ENCODE results near the gene SLC6A4.

Gene SLC6A4

DNA sequence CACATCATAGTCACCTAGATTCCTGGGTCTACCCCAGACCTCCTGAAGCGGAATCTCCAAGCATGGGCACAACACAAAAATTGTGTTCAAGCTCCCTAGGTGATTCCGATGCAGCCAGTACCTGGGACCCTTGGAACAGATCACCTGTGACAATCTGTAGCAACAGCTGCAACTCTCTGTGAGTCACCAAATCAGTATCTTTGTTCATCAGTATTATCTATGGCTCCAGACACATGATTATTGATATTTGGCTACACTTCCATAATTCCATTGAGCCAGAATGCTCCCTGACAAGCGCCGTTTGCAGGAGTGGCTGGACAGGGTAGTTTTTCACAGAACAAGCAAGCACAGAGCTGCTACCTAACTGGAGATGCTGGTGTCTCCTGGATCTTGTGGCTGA lies 16.2 kb downstream of the SLC6A4 start:
- TF ChIP-seq, protein P1, sequence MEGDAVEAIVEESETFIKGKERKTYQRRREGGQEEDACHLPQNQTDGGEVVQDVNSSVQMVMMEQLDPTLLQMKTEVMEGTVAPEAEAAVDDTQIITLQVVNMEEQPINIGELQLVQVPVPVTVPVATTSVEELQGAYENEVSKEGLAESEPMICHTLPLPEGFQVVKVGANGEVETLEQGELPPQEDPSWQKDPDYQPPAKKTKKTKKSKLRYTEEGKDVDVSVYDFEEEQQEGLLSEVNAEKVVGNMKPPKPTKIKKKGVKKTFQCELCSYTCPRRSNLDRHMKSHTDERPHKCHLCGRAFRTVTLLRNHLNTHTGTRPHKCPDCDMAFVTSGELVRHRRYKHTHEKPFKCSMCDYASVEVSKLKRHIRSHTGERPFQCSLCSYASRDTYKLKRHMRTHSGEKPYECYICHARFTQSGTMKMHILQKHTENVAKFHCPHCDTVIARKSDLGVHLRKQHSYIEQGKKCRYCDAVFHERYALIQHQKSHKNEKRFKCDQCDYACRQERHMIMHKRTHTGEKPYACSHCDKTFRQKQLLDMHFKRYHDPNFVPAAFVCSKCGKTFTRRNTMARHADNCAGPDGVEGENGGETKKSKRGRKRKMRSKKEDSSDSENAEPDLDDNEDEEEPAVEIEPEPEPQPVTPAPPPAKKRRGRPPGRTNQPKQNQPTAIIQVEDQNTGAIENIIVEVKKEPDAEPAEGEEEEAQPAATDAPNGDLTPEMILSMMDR (IDR thresholded peaks at IDR 0.05; ENCODE audit: low read depth, low read length), result no peak
- no peak overlapping the region for H3K4me3 ChIP-seq (ENCODE audit: low read depth, low read length)
- no peak for DNase-seq (ENCODE audit: low read depth, low spot score)
- in situ Hi-C loops (cut with HindIII; ENCODE audit: low sequenced_read_pairs), result no loop called here

DNA sequence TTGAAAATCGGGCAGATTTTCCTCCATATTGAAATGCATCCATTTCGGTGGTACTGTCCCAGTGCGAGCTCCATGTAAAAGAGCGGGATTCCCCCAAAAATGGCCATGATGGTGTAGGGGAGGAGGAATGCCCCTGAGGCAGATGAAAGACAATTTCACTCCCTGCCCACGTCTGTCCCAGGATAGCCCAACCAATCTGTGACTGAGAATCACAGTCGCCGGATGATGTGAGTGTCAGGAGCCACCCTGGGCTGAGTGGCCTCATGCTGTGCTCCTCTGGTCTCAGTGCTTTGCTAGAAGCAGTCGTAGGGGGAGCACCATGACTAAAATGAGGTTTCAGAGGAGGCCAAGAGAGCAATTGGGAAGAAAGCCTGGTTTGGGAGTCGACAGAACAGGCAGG lies 16.7 kb downstream of the SLC6A4 start:
- TF ChIP-seq, protein P1 (IDR thresholded peaks at IDR 0.05; ENCODE audit: low read depth, low read length), result no peak
- no peak for DNase-seq (ENCODE audit: low read depth, low spot score)
- no peak overlapping the region for H3K4me3 ChIP-seq (ENCODE audit: low read depth, low read length)
- in situ Hi-C loops (cut with HindIII; ENCODE audit: low sequenced_read_pairs), result no loop called here

DNA sequence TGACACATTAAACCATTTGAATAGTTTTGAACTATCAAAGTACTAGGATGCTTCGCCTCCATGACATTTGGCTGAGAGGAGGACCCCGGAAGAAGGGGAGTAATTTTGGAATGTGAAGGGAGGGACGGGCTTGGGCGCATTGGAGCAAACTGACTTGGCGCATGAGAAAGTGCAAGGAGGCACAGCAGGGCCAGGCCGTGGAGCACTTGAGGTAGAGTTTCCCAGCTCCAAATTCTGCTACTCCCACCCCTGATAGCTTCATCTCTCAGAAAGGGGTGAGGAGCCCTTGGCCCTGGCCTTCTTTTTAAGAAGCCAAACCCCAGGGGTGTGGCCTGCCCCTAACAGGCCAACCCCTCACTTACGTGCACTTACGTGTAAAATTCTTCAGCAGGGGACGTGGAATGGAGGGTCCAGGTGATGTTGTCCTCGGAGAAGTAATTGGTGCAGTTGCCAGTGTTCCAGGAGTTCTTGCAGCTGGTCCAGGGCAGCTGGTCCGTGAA lies 17.7 kb downstream of the SLC6A4 start:
- no peak overlapping the region for H3K4me3 ChIP-seq (ENCODE audit: low read depth, low read length)
- in situ Hi-C loops (cut with HindIII; ENCODE audit: low sequenced_read_pairs), result no loop called here
- no peak for DNase-seq (ENCODE audit: low read depth, low spot score)
- TF ChIP-seq, protein P1 (IDR thresholded peaks at IDR 0.05; ENCODE audit: low read depth, low read length), result no peak

DNA sequence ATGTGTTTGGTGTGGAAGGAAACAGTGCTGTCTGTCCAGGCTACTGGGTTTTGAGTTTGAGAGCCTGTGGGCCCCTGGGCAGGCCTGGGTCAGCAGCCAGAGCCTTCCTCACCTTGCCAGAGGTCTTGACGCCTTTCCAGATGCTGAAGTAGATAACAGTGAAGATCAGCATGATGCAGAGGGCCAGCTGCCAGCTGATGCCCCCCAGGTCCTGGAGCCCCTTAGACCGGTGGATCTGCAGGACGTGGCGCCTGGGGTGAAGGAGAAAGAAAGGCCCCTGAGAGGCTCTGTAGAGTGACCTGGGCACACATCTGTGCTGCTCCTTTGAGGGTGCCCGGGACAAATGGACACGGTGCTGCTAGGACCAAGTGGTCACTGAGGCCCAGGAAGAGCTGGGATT lies 18.4 kb downstream of the SLC6A4 start:
- TF ChIP-seq, protein P1 (IDR thresholded peaks at IDR 0.05; ENCODE audit: low read depth, low read length), result no peak
- no peak for DNase-seq (ENCODE audit: low read depth, low spot score)
- in situ Hi-C loops (cut with HindIII; ENCODE audit: low sequenced_read_pairs), result no loop called here
- H3K4me3 ChIP-seq (ENCODE audit: low read depth, low read length), result no peak overlapping the region

DNA sequence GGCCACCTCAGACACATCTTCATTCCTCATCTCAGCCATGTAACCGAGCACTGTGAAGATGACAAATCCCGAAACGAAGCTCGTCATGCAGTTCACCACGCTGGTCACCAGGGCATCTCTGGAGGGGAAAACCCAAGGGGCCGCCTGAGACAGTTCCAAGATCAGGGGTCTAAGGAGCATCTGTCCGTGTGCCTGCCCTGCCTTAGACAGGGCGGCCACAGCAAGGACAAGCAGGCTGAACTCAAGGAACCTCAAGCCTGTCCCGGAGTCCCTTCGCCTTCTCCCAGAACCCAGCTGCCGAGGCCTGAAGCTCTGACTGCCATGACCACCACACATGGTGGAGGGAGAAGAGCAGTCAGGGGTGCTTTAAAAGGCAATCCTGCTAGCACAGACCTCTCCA lies 22.7 kb downstream of the SLC6A4 start:
- TF ChIP-seq, protein P1 (IDR thresholded peaks at IDR 0.05; ENCODE audit: low read depth, low read length), result no peak
- DNase-seq (ENCODE audit: low read depth, low spot score), result no peak
- in situ Hi-C loops (cut with HindIII; ENCODE audit: low sequenced_read_pairs), result no loop called here
- no peak overlapping the region for H3K4me3 ChIP-seq (ENCODE audit: low read depth, low read length)

DNA sequence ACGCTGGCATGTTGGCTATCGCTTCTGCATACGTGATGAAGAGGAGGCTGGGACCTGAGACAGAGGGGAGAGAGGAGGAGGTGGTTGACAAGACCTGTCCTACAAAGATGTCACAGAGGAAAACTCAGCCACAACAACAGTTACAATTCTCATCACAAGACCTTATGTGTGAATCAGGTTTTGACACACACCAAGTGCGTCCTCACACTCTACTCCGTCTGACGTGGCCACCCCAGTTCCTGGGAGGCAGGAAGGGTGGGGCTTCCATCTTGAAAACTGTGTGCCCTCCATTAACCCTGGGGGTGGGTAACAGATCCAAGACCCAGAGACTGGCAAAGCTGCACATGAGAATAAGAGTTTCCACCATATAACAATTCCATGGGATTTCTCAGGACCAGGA lies 24.1 kb downstream of the SLC6A4 start:
- TF ChIP-seq, protein P1 (IDR thresholded peaks at IDR 0.05; ENCODE audit: low read depth, low read length), result no peak
- DNase-seq (ENCODE audit: low read depth, low spot score), result no peak
- H3K4me3 ChIP-seq (ENCODE audit: low read depth, low read length), result no peak overlapping the region
- in situ Hi-C loops (cut with HindIII; ENCODE audit: low sequenced_read_pairs), result no loop called here

DNA sequence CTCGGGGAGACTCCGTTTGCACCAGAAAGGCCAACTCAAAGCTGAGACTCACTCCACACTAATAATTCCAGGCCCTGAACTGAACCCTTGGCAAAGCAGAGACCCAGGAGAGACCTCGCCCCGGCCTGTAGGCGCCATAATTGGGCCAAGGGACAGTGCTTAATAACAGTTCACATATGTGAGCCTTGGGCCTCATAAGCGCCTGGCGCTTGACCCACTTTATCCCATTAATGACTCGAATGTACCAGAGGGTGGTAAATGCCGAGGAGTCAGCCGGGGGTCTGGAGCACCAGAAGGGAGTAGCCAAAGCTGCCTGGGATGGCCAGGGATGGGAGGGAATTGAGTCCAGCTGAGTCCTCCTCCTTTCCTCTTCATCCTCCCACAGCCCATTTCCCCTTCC lies 24.6 kb downstream of the SLC6A4 start:
- no peak for DNase-seq (ENCODE audit: low read depth, low spot score)
- H3K4me3 ChIP-seq (ENCODE audit: low read depth, low read length), result no peak overlapping the region
- TF ChIP-seq, protein P1 (IDR thresholded peaks at IDR 0.05; ENCODE audit: low read depth, low read length), result no peak
- in situ Hi-C loops (cut with HindIII; ENCODE audit: low sequenced_read_pairs), result no loop called here
